Right lobe of liver (tissue), 6 donors: Measurements from ENCODE around the gene CCM2. TPM values are rescaled to one million over a fixed set of nuclear protein-coding genes. Genes with fewer than 3 reads are reported as not detected.
A peak's percentile ranks its signal among the peaks of the same experiment; 100 is the strongest.

Experiments used
- ATAC-seq, 4 donors: fragments of 200-7000 bp; cut with Tn5 transposase; one replicate each; pipeline ENCODE4 v1.9.1; 2020; ENCODE audit warnings: mild to moderate bottlenecking in 4 of 4, moderate library complexity in 4 of 4
- DNase-seq, 3 donors: peaks; one replicate each; pipeline ENCODE4 v3.0.0-alpha.2; 2020
- H3K27ac ChIP-seq, 3 donors: fragments of 200-600 bp; one replicate each; pipeline ENCODE4 v1.8.0; 2022
- H3K27me3 ChIP-seq, 2 donors: fragments of 200-600 bp; one replicate each; pipeline ENCODE4 v1.8.0; 2022
- H3K36me3 ChIP-seq, 4 donors: fragments of 200-600 bp; sonication (generic) in 1 of 4; one replicate each; pipeline versions ENCODE4 v1.5.1 to v1.8.0; 2017 to 2022; ENCODE audit warnings: control low read depth in 1 of 4
- H3K4me1 ChIP-seq, 4 donors: fragments of 200-600 bp; sonication (generic) in 1 of 4; one replicate each; pipeline versions ENCODE4 v1.5.1 to v1.8.0; 2017 to 2022; ENCODE audit warnings: control low read depth in 1 of 4
- H3K4me3 ChIP-seq, 3 donors: fragments of 200-600 bp; one replicate each; pipeline ENCODE4 v1.8.0; 2022
- H3K9me3 ChIP-seq, 4 donors: fragments of 200-600 bp; sonication (generic) in 1 of 4; one replicate each; pipeline versions ENCODE4 v1.5.1 to v1.8.0; 2017 to 2022; ENCODE audit warnings: control low read depth in 1 of 4
- CTCF ChIP-seq, 4 donors: fragments of 200-600 bp in 3 of 4; fragments of 450-650 bp in 1 of 4; IDR thresholded peaks; one replicate each; pipeline versions ENCODE4 v1.5.1 to v1.8.0; 2016 to 2022; ENCODE audit warnings: antibody characterized with exemption in 4 of 4, mild to moderate bottlenecking in 2 of 4
- POLR2A ChIP-seq: fragments of 450-650 bp; IDR thresholded peaks from one replicate; pipeline ENCODE4 v1.6.1; 2017; ENCODE audit warnings: antibody characterized with exemption, mild to moderate bottlenecking
- WGBS: methylation state at CpG from one replicate; pipeline ENCODE4 v1.1.6; 2018; ENCODE audit warnings: low coverage, low lambda C conversion rate; ENCODE audit not compliant: insufficient coverage; ENCODE audit errors: missing lambda C conversion rate; 5-methylcytosine and 5-hydroxymethylcytosine counted together
- intact Hi-C, 2 donors: fragments of 100-400 bp; cut with DNase I; formaldehyde crosslinking; loops; one replicate each; pipeline versions ENCODE4 v1.11.2 to v1.14.1; 2022
- total RNA-seq, 6 experiments: library from RNA; depleted of rRNA in 2 of 6; stranded (reverse); fragments of >200 nt in 2 of 6; fragmentation: NEBNext Ultra II Directional in 3 of 6; extraction: Animal tissue kit (Norgen Biotek cat#: 25700) in 3 of 6; gene quantifications; one replicate each; pipeline versions ENCODE4 v1.1.0 to v1.2.4, GENCODE V29; 2016 to 2023
- donor health status: DM: no; HTN: yes; CAD: no.
- donor health status: DM: no; HTN: no; CAD: no.
- donor health status: DM: no; HTN: no; CAD: no.
- donor health status: DM: no; HTN: yes; CAD: no.
- donor health status: DM: no; HTN: yes; CAD: no.

The CCM2 gene
- total RNA-seq, 6 experiments from 2014 or later, result 29.4 to 70.7 (median 37.9) TPM

DNA sequence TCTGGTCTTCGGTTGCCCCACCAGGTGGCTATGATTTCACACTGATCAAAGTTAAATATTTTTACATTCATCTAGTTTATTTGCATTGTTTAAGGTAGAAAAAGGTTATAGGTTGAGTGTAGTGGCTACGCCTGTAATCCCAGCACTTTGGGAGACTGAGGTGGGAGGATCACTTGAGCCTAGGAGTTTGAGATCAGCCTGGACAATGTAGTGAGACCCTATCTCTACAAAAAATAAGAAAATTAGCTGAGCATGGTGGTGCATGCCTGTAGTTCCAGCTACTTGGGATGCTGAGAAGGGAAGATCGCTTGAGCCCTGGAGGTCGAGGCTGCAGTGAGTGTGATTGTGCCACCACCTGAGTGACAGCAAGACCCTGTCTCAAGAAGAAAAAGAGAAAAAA is 3.8 kb downstream of the CCM2 start:
- Histone ChIP-seq H3K4me3 (no peak overlapping the region), H3K27ac (no peak overlapping the region), H3K27me3 (no peaks in the 10 kb centered on the region), H3K36me3 (no peaks in the 10 kb centered on the region), H3K4me1 (peaks cover 0 to 13% (median 7%) of the 10 kb centered on the region in 4 donors), H3K9me3 (no peaks in the 10 kb centered on the region)
- no peak for ATAC-seq
- no peak for DNase-seq
- TF ChIP-seq CTCF (IDR thresholded peaks at IDR 0.05) (no peak), POLR2A (no peak)
- 98% methylated on average over 4 of the region's 4 CpGs for WGBS
- intact Hi-C loops, result no loop called here

- H3K36me3 ChIP-seq, result no peaks in the 10 kb centered on the region
- H3K27ac ChIP-seq, result no peak overlapping the region
- peaks cover 0 to 5% (median under 1%) of the 10 kb centered on the region in 4 donors for H3K4me1 ChIP-seq
- DNase-seq (no peak), ATAC-seq (peak in 1 of 4 donors; percentile 18)
- TF ChIP-seq POLR2A, result no peak
- no peaks in the 10 kb centered on the region for H3K27me3 ChIP-seq
- no peaks in the 10 kb centered on the region for H3K9me3 ChIP-seq
- WGBS, result 98% methylated on average over 5 of the region's 7 CpGs
- H3K4me3 ChIP-seq, result no peak overlapping the region
- intact Hi-C loops, result no loop called here
These were observed 7.1 kb downstream of the CCM2 start for GRCh38 chr7:45007106-45007505.

DNA sequence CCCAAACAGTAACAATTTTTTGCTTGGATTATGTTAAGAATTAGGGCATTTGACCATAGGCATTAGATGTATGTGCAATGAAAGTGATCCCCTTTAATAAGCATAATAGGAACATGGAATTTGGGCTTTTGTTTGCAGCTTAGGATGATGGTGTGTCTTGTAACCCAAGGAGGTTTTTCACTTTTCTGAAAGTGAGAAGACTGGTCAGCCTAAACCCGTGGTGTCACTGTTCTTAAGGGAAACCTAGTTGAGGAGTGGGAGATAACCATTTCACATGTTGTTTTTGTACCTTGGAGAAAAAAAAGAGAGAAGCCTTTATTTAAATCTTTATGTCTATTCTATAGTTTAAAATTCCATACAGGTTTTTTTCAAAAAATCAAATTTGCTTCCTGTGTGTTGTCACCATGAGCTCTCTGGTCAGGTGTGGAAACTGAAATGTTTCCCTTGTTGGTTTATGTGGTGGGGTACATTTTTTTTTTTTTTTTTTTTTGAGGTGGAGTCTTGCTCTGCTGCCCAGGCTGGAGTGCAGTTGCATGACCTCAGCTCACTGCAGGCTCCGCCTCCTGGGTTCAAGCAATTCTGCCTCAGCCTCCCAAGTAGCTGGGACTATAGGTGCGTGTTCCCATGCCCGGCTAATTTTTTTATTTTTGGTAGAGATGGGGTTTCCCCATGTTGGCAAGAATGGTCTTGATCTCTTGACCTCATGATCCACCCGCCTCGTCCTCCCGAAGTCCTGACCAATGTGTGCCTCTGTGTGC is 7.7 kb downstream of the CCM2 start:
- intact Hi-C loops, result no loop called here
- no peak overlapping the region for H3K4me3 ChIP-seq
- WGBS, result 82% methylated on average over 4 of the region's 7 CpGs
- ATAC-seq, result no peak
- no peaks in the 10 kb centered on the region for H3K27me3 ChIP-seq
- no peak for DNase-seq
- H3K9me3 ChIP-seq, result no peaks in the 10 kb centered on the region
- no peaks in the 10 kb centered on the region for H3K36me3 ChIP-seq
- peaks cover 0 to 5% (median 0%) of the 10 kb centered on the region in 4 donors for H3K4me1 ChIP-seq
- TF ChIP-seq CTCF (IDR thresholded peaks at IDR 0.05) (no peak), POLR2A (no peak)
- H3K27ac ChIP-seq, result no peak overlapping the region

DNA sequence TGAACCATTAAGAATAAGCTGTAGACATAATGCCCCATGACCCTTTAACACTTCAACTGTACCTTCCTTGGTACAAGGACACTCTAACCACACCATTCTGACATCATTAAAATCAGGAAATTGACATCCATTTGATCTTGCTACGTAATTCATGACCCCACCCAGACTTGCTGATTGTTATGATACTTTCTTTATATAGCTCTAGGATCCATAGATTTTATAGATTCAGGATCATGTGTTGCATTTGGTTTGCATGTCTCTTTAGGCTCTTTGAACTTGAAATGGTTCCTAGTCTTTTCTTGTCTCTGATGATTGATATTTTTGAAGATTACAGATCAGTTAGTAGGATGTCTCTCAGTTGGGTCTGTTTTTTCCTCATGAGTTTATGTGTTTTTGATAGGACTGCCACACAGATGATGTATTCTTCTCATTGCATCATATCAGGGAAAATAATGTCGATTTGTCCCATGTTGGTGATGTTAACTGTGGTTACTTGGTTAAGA is 13.5 kb downstream of the CCM2 start:
- Histone ChIP-seq H3K36me3 (no peaks in the 10 kb centered on the region), H3K4me1 (peaks cover 0 to 19% (median 7%) of the 10 kb centered on the region in 4 donors), H3K27me3 (no peaks in the 10 kb centered on the region), H3K4me3 (no peak overlapping the region), H3K9me3 (no peaks in the 10 kb centered on the region), H3K27ac (no peak overlapping the region)
- TF ChIP-seq POLR2A (no peak), CTCF (IDR thresholded peaks at IDR 0.05) (no peak)
- intact Hi-C loops, result no loop called here
- ATAC-seq (no peak), DNase-seq (no peak)
- WGBS, result 71% methylated on average over 2 of the region's 2 CpGs

DNA sequence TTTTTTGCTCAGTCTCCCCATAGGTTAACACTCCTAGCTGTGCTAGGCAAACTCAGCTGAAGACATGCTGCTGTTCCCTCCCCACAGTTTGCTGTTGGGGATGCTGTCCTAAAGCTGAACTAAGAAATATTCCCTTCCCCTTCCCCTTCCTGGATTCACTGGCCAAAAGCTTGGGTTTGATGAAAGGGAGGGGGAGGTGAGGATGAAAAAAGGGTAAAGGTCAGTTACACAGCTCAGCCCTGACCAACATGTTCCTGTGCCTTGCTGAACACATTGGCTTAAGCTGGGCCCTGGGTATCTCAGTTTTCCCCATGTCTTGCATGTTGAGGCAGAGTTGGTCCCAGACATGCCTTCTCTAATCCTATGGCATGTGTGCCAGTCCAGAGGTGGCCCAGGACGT is 15.3 kb downstream of the CCM2 start:
- intact Hi-C loops, result no loop called here
- WGBS, result 60% methylated on average over 1 of the region's 1 CpG

More for the DNA sequence above, 15.3 kb downstream of the CCM2 start:
- Histone ChIP-seq H3K27me3 (no peaks in the 10 kb centered on the region), H3K27ac (no peak overlapping the region), H3K9me3 (no peaks in the 10 kb centered on the region), H3K4me1 (peaks cover 0 to 14% (median 7%) of the 10 kb centered on the region in 4 donors), H3K36me3 (no peaks in the 10 kb centered on the region), H3K4me3 (no peak overlapping the region)
- ATAC-seq (peak; percentile 91 to 94 (median 93)), DNase-seq (no peak)
- TF ChIP-seq POLR2A (no peak), CTCF (IDR thresholded peaks at IDR 0.05) (no peak)
